ENCODE results near the gene AFF1.
A peak's percentile ranks its signal among the peaks of the same experiment; 100 is the strongest.
"Not testable (repeated sequence)": the region's sequence is repeated elsewhere in the genome, so short reads cannot be mapped to it uniquely, and the experiment has no call there.

The AFF1 gene

GRCh38 chr4:87058356-87059073 is 123.7 kb downstream of the AFF1 start:
- DNase-seq = no peak

- no peak for DNase-seq
Observed at GRCh38 chr4:87060957-87061356, 126.1 kb downstream of the AFF1 start.

GRCh38 chr4:87065021-87065420 is 130.2 kb downstream of the AFF1 start:
- no peak for DNase-seq

GRCh38 chr4:87066403-87067123 is 131.8 kb downstream of the AFF1 start:
- no peak for DNase-seq

- DNase-seq = no peak
Observed at GRCh38 chr4:87067124-87067885, 132.5 kb downstream of the AFF1 start.

- DNase-seq = no peak
Observed at GRCh38 chr4:87068583-87069021, 133.8 kb downstream of the AFF1 start.

- DNase-seq = no peak
Observed at GRCh38 chr4:87069037-87069742, 134.4 kb downstream of the AFF1 start.

GRCh38 chr4:87071401-87071800 is 136.6 kb downstream of the AFF1 start:
- no peak for DNase-seq

GRCh38 chr4:87072545-87072944 is 137.7 kb downstream of the AFF1 start:
- not testable (repeated sequence) for DNase-seq

GRCh38 chr4:87073199-87074120 is 138.6 kb downstream of the AFF1 start:
- DNase-seq = peak; percentile 64

- no peak for DNase-seq
Observed at GRCh38 chr4:87074121-87074488, 139.3 kb downstream of the AFF1 start.

- no peak for DNase-seq
Observed at GRCh38 chr4:87075876-87076275, 141.1 kb downstream of the AFF1 start.

- DNase-seq = no peak
Observed at GRCh38 chr4:87076690-87077358, 142.0 kb downstream of the AFF1 start.

GRCh38 chr4:87077914-87078585 is 143.2 kb downstream of the AFF1 start:
- no peak for DNase-seq

- no peak for DNase-seq
Observed at GRCh38 chr4:87078987-87079486, 144.2 kb downstream of the AFF1 start.

GRCh38 chr4:87079967-87080366 is 145.2 kb downstream of the AFF1 start:
- DNase-seq = peak; percentile 83

- DNase-seq = no peak
Observed at GRCh38 chr4:87080462-87080861, 145.7 kb downstream of the AFF1 start.

- DNase-seq = no peak
Observed at GRCh38 chr4:87081826-87082225, 147.0 kb downstream of the AFF1 start.

GRCh38 chr4:87085732-87086131 is 150.9 kb downstream of the AFF1 start:
- not testable (repeated sequence) for DNase-seq

- no peak for DNase-seq
Observed at GRCh38 chr4:87086143-87086805, 151.5 kb downstream of the AFF1 start.

Data from hematopoietic multipotent progenitor cell treated with erythropoietin and hydrocortisone succinate and interleukin-3 and kit ligand, for 4 days (in vitro differentiated cells).